A549 (cell line): ENCODE measurements around the gene RAB11FIP4. TPM values are rescaled to one million over a fixed set of nuclear protein-coding genes. Genes with fewer than 3 reads are reported as not detected.
A peak's percentile ranks its signal among the peaks of the same experiment; 100 is the strongest.

Experiments
- ATAC-seq, 2 experiments: fragments of 200-7000 bp in 1 of 2; fragments of >200 bp in 1 of 2; cut with Nextera tagmentation in 1 of 2; cut with Tn5 transposase in 1 of 2; 3 replicates each; pipeline versions ENCODE4 v1.8.0 to v1.9.1; 2018 to 2020; ENCODE audit warnings: mild to moderate bottlenecking in 1 of 2, moderate library complexity in 1 of 2
- CTCF ChIA-PET: fragments of 300-600 bp; sonication (Branson Sonifier 250); formaldehyde crosslinking; extraction: SDS; loops from one replicate; lab custom pipeline; 2021; ENCODE audit warnings: antibody characterized with exemption, inconsistent platforms; lab: Yijun Ruan, JAX
- POLR2A ChIA-PET: fragments of 350-600 bp; formaldehyde crosslinking; extraction: SDS; loops from one replicate; lab custom pipeline; 2021; ENCODE audit warnings: antibody characterized with exemption, inconsistent platforms; lab: Yijun Ruan, JAX
- DNase-seq, 2 experiments: peaks; one replicate each; pipeline versions ENCODE4 v3.0.0 to v3.0.0-alpha.2; 2011 to 2016; ENCODE audit warnings: low read depth in 1 of 2, low spot score in 1 of 2
- FAIRE-seq: peaks from 2 replicates; lab custom pipeline; 2011; peaks lifted over from hg19 to GRCh38; lab: Jason Lieb, UNC
- H3K27ac ChIP-seq, 2 experiments: fragments of >200 bp; sonication (Bioruptor Twin); formaldehyde crosslinking; 3 replicates each; pipeline ENCODE4 v1.5.1; 2016 to 2017
- H3K4me1 ChIP-seq: fragments of >200 bp; sonication (Bioruptor Twin); formaldehyde crosslinking; 3 replicates; pipeline ENCODE4 v1.6.1; 2016
- H3K4me2 ChIP-seq: fragments of >200 bp; sonication (Bioruptor Twin); formaldehyde crosslinking; 3 replicates; pipeline ENCODE4 v1.6.1; 2016
- H3K4me3 ChIP-seq: fragments of >200 bp; sonication (Bioruptor Twin); formaldehyde crosslinking; 3 replicates; pipeline ENCODE4 v1.5.1; 2016
- H3K9me3 ChIP-seq: fragments of >200 bp; sonication (Bioruptor Twin); formaldehyde crosslinking; 3 replicates; pipeline ENCODE4 v1.6.1; 2016
- BHLHE40 ChIP-seq: IDR thresholded peaks from 2 replicates; pipeline ENCODE4 v1.6.1; 2012; ENCODE audit warnings: low read depth, low read length, inconsistent platforms
- CBX2 ChIP-seq: fragments of 200-600 bp; sonication (generic); IDR thresholded peaks from 2 replicates; pipeline ENCODE4 v1.6.1; 2016; ENCODE audit warnings: low read depth, mild to moderate bottlenecking, borderline replicate concordance
- CBX8 ChIP-seq: fragments of 200-600 bp; sonication (generic); IDR thresholded peaks from 2 replicates; pipeline ENCODE4 v1.6.1; 2016
- CHD2 ChIP-seq: fragments of 150-350 bp; IDR thresholded peaks from 2 replicates; pipeline ENCODE4 v1.6.1; 2014; ENCODE audit warnings: low read length; ENCODE audit not compliant: partially characterized antibody
- EHF ChIP-seq: fragments of 250-450 bp; sonication (Bioruptor Pico); IDR thresholded peaks from 2 replicates; pipeline ENCODE4 v1.5.0; 2020; ENCODE audit warnings: mild to moderate bottlenecking
- EHMT2 ChIP-seq: fragments of 200-600 bp; sonication (generic); IDR thresholded peaks from 2 replicates; pipeline ENCODE4 v1.6.1; 2016; ENCODE audit warnings: antibody characterized with exemption, low read depth, mild to moderate bottlenecking, moderate library complexity
- EP300 ChIP-seq, 2 experiments: fragments of >200 bp; sonication (Bioruptor Twin); formaldehyde crosslinking; IDR thresholded peaks; 2 replicates in 1 of 2; 3 replicates in 1 of 2; pipeline ENCODE4 v1.6.1; 2016 to 2017
- ESRRA ChIP-seq: fragments of 150-350 bp; IDR thresholded peaks from 2 replicates; pipeline ENCODE4 v1.6.1; 2014; ENCODE audit warnings: mild to moderate bottlenecking, low read length, borderline replicate concordance
- FOSB ChIP-seq: fragments of 250-450 bp; sonication (Bioruptor Pico); IDR thresholded peaks from 2 replicates; pipeline ENCODE4 v1.5.0; 2020; ENCODE audit warnings: mild to moderate bottlenecking, moderate library complexity
- FOSL2 ChIP-seq, 2 experiments: fragments of 450-650 bp in 1 of 2; fragments of >200 bp in 1 of 2; sonication (Bioruptor Twin) in 1 of 2; formaldehyde crosslinking; IDR thresholded peaks; 2 replicates each; pipeline versions ENCODE4 v1.5.0 to v1.6.1; 2016 to 2020; ENCODE audit warnings: mild to moderate bottlenecking in 1 of 2, moderate library complexity in 1 of 2
- FOXS1 ChIP-seq: fragments of 250-450 bp; sonication (Bioruptor Pico); IDR thresholded peaks from 2 replicates; pipeline ENCODE4 v1.5.0; 2020; ENCODE audit warnings: mild to moderate bottlenecking, moderate library complexity
- GATA3 ChIP-seq: IDR thresholded peaks from 2 replicates; pipeline ENCODE4 v1.6.1; 2012; ENCODE audit warnings: borderline replicate concordance
- HDAC2 ChIP-seq: fragments of 200-600 bp; sonication (generic); IDR thresholded peaks from 2 replicates; pipeline ENCODE4 v1.6.1; 2016
- HES2 ChIP-seq: fragments of >200 bp; sonication (Bioruptor Twin); formaldehyde crosslinking; IDR thresholded peaks from 2 replicates; pipeline ENCODE4 v1.6.1; 2016
- HEYL ChIP-seq: fragments of 250-450 bp; sonication (Bioruptor Pico); IDR thresholded peaks from 2 replicates; pipeline ENCODE4 v1.8.0; 2021; ENCODE audit warnings: mild to moderate bottlenecking, moderate library complexity
- HMGXB4 ChIP-seq: fragments of 250-450 bp; sonication (Bioruptor Pico); IDR thresholded peaks from 2 replicates; pipeline ENCODE4 v1.5.0; 2021; ENCODE audit warnings: mild to moderate bottlenecking, moderate library complexity, borderline replicate concordance
- HOXA7 ChIP-seq: fragments of 250-450 bp; sonication (Bioruptor Pico); IDR thresholded peaks from 2 replicates; pipeline ENCODE4 v1.5.0; 2020; ENCODE audit warnings: mild to moderate bottlenecking, moderate library complexity
- HOXB13 ChIP-seq: fragments of 250-450 bp; sonication (Bioruptor Pico); IDR thresholded peaks from 2 replicates; pipeline ENCODE4 v1.5.0; 2020; ENCODE audit warnings: low read depth, mild to moderate bottlenecking, moderate library complexity
- HOXB5 ChIP-seq: fragments of 250-450 bp; sonication (Bioruptor Pico); IDR thresholded peaks from 2 replicates; pipeline ENCODE4 v1.5.0; 2020; ENCODE audit warnings: mild to moderate bottlenecking, moderate library complexity
- JUN ChIP-seq, 2 experiments: fragments of >200 bp; sonication (Bioruptor Twin); formaldehyde crosslinking; IDR thresholded peaks; 2 replicates in 1 of 2; 3 replicates in 1 of 2; pipeline ENCODE4 v1.6.1; 2016 to 2017
- JUNB ChIP-seq: fragments of >200 bp; sonication (Bioruptor Twin); formaldehyde crosslinking; IDR thresholded peaks from 2 replicates; pipeline ENCODE4 v1.6.1; 2016
- KDM1A ChIP-seq: fragments of 200-600 bp; sonication (generic); IDR thresholded peaks from 2 replicates; pipeline ENCODE4 v1.6.1; 2016; ENCODE audit warnings: low read depth, mild to moderate bottlenecking
- KDM5A ChIP-seq: fragments of 200-600 bp; sonication (generic); IDR thresholded peaks from 2 replicates; pipeline ENCODE4 v1.6.1; 2016; ENCODE audit warnings: antibody characterized with exemption, mild to moderate bottlenecking
- MAZ ChIP-seq: fragments of 150-350 bp; IDR thresholded peaks from 2 replicates; pipeline ENCODE4 v1.6.1; 2014; ENCODE audit warnings: antibody characterized with exemption, low read depth, low read length, borderline replicate concordance
- MYC ChIP-seq: IDR thresholded peaks from 2 replicates; pipeline ENCODE4 v1.6.1; 2012; ENCODE audit warnings: mild to moderate bottlenecking, inconsistent platforms, low read length, improper control_type of control experiment, borderline replicate concordance
- NPAS2 ChIP-seq: fragments of 250-450 bp; sonication (Bioruptor Pico); IDR thresholded peaks from 2 replicates; pipeline ENCODE4 v1.8.0; 2022; ENCODE audit warnings: mild to moderate bottlenecking, moderate library complexity, borderline replicate concordance
- PHF8 ChIP-seq: fragments of 200-600 bp; sonication (generic); IDR thresholded peaks from 2 replicates; pipeline ENCODE4 v1.6.1; 2016; ENCODE audit warnings: low read depth, mild to moderate bottlenecking, antibody characterized with exemption, moderate library complexity, borderline replicate concordance
- POLR2AphosphoS2 ChIP-seq: conservative IDR thresholded peaks from 2 replicates; pipeline ENCODE4 v1.6.1; 2012; ENCODE audit warnings: low read length, improper control_type of control experiment, inconsistent platforms
- RAD21 ChIP-seq, 2 experiments: fragments of >200 bp in 1 of 2; sonication (Bioruptor Twin) in 1 of 2; formaldehyde crosslinking in 1 of 2; IDR thresholded peaks in 1 of 2; conservative IDR thresholded peaks in 1 of 2; 2 replicates in 1 of 2; 3 replicates in 1 of 2; pipeline ENCODE4 v1.6.1; 2012 to 2018; ENCODE audit warnings: inconsistent platforms in 1 of 2
- RARB ChIP-seq: fragments of 250-450 bp; sonication (Bioruptor Pico); IDR thresholded peaks from 2 replicates; pipeline ENCODE4 v1.8.0; 2021; ENCODE audit warnings: mild to moderate bottlenecking, moderate library complexity
- RCOR1 ChIP-seq: fragments of 150-350 bp; IDR thresholded peaks from 2 replicates; pipeline ENCODE4 v1.6.1; 2014; ENCODE audit warnings: antibody characterized with exemption, low read length, low read depth
- RFX5 ChIP-seq: fragments of 450-650 bp; IDR thresholded peaks from 2 replicates; pipeline ENCODE4 v1.7.1; 2014; ENCODE audit warnings: antibody characterized with exemption, mild to moderate bottlenecking, moderate library complexity
- RNF2 ChIP-seq: fragments of 200-600 bp; sonication (generic); IDR thresholded peaks from 2 replicates; pipeline ENCODE4 v1.6.1; 2016; ENCODE audit warnings: low read depth, mild to moderate bottlenecking, antibody characterized with exemption, moderate library complexity, borderline replicate concordance
- SMC3 ChIP-seq: fragments of >200 bp; sonication (Bioruptor Twin); formaldehyde crosslinking; IDR thresholded peaks from 3 replicates; pipeline ENCODE4 v1.6.1; 2018; ENCODE audit warnings: inconsistent platforms
- SREBF2 ChIP-seq: fragments of 450-650 bp; IDR thresholded peaks from 2 replicates; pipeline ENCODE4 v1.6.1; 2014; ENCODE audit warnings: mild to moderate bottlenecking, moderate library complexity
- TFCP2L1 ChIP-seq: fragments of 250-450 bp; sonication (Bioruptor Pico); IDR thresholded peaks from 2 replicates; pipeline ENCODE4 v1.5.0; 2021; ENCODE audit warnings: mild to moderate bottlenecking
- TP53 ChIP-seq: fragments of 250-450 bp; sonication (Bioruptor Pico); IDR thresholded peaks from 2 replicates; pipeline ENCODE4 v1.5.0; 2021; ENCODE audit warnings: mild to moderate bottlenecking, moderate library complexity
- ZSCAN20 ChIP-seq: fragments of 250-450 bp; sonication (Bioruptor Pico); IDR thresholded peaks from 2 replicates; pipeline ENCODE4 v1.8.0; 2022; ENCODE audit warnings: mild to moderate bottlenecking, moderate library complexity
- WGBS: methylation state at CpG from one replicate; pipeline ENCODE4 v1.1.6; 2017; ENCODE audit errors: missing lambda C conversion rate; 5-methylcytosine and 5-hydroxymethylcytosine counted together
- polyA plus RNA-seq, 4 experiments: library from polyadenylated mRNA; depleted of rRNA in 3 of 4; stranded (reverse); fragments of >200 nt; fragmentation: RNase III in 1 of 4; extraction: RNeasy Plus Mini Kit Qiagen cat#74134 plus additional on column Dnase treatment in 1 of 4; gene quantifications; 2 replicates in 3 of 4; 3 replicates in 1 of 4; pipeline ENCODE4 v1.2.3, GENCODE V29; 2011 to 2017
- TF ChIP-seq, protein P1 (sequence below): IDR thresholded peaks from 2 replicates; pipeline ENCODE4 v1.6.1; 2012
- TF ChIP-seq, protein P2 (sequence below): IDR thresholded peaks from 2 replicates; pipeline ENCODE4 v1.6.1; 2012

The RAB11FIP4 gene
- polyA plus RNA-seq, 2 of the 4 experiments (the other 2 are of a cell fraction), result 1.9 to 3.5 TPM

DNA sequence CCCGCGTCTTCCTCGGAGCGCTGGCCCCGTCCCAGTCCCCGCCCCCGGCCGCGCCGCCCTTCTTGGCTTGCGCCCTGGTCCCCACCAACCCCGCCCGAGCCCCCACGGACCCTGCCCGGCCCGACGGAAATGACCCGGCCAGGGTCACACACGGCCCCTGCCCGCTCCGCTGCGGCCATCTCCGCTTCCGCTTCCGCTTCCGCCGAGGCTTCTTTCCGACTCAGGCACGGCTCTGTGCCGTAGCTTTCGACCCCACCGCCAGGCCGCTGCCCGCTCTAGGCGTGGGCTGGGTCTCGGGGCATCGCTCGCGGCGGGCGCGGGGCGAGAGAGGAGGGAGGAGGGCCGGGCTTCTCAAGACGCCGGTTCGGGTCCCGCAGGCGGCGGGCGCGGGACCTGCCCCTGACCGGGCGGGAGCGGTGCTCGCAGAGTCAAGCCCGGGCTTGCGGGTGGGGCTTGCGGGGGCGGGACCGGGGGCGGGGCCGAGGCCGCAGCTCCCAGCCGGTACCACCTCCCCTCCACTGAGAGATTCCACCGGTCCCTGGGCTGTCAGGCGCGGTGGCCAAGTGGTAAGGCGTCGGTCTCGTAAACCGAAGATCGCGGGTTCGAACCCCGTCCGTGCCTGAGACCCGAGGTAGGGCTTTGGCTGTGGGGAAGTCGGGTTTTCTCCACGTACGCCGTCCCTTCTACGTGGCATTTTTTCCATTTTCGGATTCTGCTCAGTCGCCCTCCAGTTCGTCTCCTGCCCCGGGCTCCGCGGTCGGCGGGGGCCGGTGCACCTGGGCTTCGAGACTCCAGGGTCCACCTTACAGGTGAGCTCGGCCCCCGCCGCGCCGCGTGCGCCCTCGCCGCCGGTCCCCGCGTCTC, 158.3 kb downstream of the RAB11FIP4 start:
- peak; percentile 83 to 90 for ATAC-seq
- peak; percentile 18 for FAIRE-seq
- Histone ChIP-seq H3K9me3 (no peaks in the 10 kb centered on the region), H3K4me3 (peak overlapping the region; percentile 85), H3K4me1 (peaks cover 7% of the 10 kb centered on the region), H3K27ac (peak overlapping the region; percentile 93 to 98), H3K4me2 (peak overlapping the region; percentile 99)
- DNase-seq, result peak; percentile 87 to 95
- 2% methylated on average over 38 of the region's 105 CpGs for WGBS
- ChIA-PET POLR2A (interaction anchor here (0.9 to 1.5 kb wide), 3 partner anchors 9 to 293 kb away, joined by 3 to 5 read pairs (median 4); no protein-coding TSS in a partner anchor), CTCF (interaction anchor here (0.8 to 15.1 kb wide), 8 partner anchors 8 to 295 kb away, joined by 3 to 377 read pairs (median 4); no protein-coding TSS in a partner anchor)
- TF ChIP-seq HOXB13 (no peak), JUN (IDR thresholded peaks at IDR 0.05) (peak; percentile 90 to 97), RCOR1 (peak; percentile 55; the same call in 1 of the 2 replicates), HOXB5 (CRISPR knock-in tag) (peak; percentile 72), CHD2 (peak; percentile 35), CBX2 (no peak), RAD21 (conservative IDR thresholded peaks at IDR 0.05 in 1 of 2, IDR thresholded peaks at IDR 0.05 in 1 of 2) (no peak; a peak in 1 of 5 replicates), NPAS2 (CRISPR knock-in tag) (no peak), FOXS1 (CRISPR knock-in tag) (no peak), POLR2AphosphoS2 (no peak), FOSL2 (IDR thresholded peaks at IDR 0.05) (no peak), FOSL2 (CRISPR knock-in tag; IDR thresholded peaks at IDR 0.05) (0 out of 2 replicates have a peak, but pooled peaks have one; percentile 13), TP53 (CRISPR knock-in tag) (no peak), HES2 (no peak), HDAC2 (no peak), FOSB (CRISPR knock-in tag) (no peak), PHF8 (peak; percentile 75), RFX5 (no peak), CBX8 (no peak), HMGXB4 (peak; percentile 95), JUNB (no peak), KDM5A (no peak), HOXA7 (CRISPR knock-in tag) (no peak), GATA3 (peak; percentile 16; the same call in 1 of the 2 replicates), HEYL (CRISPR knock-in tag) (no peak), SREBF2 (peak; percentile 77), RARB (CRISPR knock-in tag) (no peak), ESRRA (no peak), BHLHE40 (no peak), EHMT2 (no peak), EP300 (IDR thresholded peaks at IDR 0.05) (no peak), MAZ (peak; percentile 90), SMC3 (peak; percentile 41; the same call in 2 of the 3 replicates), KDM1A (no peak), MYC (no peak), EHF (CRISPR knock-in tag) (no peak), TFCP2L1 (CRISPR knock-in tag) (peak; percentile 50; the same call in 1 of the 2 replicates), ZSCAN20 (CRISPR knock-in tag) (no peak), RNF2 (0 out of 2 replicates have a peak, but pooled peaks have one; percentile 55)
- TF ChIP-seq, protein P1, sequence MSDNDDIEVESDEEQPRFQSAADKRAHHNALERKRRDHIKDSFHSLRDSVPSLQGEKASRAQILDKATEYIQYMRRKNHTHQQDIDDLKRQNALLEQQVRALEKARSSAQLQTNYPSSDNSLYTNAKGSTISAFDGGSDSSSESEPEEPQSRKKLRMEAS, result peak; percentile 74
- TF ChIP-seq, protein P2, sequence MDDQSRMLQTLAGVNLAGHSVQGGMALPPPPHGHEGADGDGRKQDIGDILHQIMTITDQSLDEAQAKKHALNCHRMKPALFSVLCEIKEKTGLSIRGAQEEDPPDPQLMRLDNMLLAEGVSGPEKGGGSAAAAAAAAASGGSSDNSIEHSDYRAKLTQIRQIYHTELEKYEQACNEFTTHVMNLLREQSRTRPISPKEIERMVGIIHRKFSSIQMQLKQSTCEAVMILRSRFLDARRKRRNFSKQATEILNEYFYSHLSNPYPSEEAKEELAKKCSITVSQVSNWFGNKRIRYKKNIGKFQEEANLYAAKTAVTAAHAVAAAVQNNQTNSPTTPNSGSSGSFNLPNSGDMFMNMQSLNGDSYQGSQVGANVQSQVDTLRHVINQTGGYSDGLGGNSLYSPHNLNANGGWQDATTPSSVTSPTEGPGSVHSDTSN, result no peak
